HL-60 (cell line): ENCODE data around the gene LHX2.

ENCODE experiments used
- CTCF ChIP-seq: IDR thresholded peaks from one replicate; pipeline ENCODE4 v1.5.1; 2011; ENCODE audit warnings: low read length, control low read depth, inconsistent platforms; ENCODE audit not compliant: insufficient read depth
- GABPA ChIP-seq: IDR thresholded peaks from 2 replicates; pipeline ENCODE4 v1.6.1; 2012; ENCODE audit warnings: low read depth
- POLR2AphosphoS5 ChIP-seq: IDR thresholded peaks from 2 replicates; pipeline ENCODE4 v1.6.1; 2012; ENCODE audit warnings: low read depth
- SPI1 ChIP-seq: IDR thresholded peaks from 2 replicates; pipeline ENCODE4 v1.6.1; 2012; ENCODE audit warnings: low read depth, mild to moderate bottlenecking, borderline replicate concordance

GRCh38 chr9:124012368-124013301 is 1.1 kb downstream of the LHX2 start:
- no peak for TF ChIP-seq CTCF
- no peak for TF ChIP-seq POLR2AphosphoS5
- no peak for TF ChIP-seq SPI1
- no peak for TF ChIP-seq GABPA
